Activated CD4-positive, alpha-beta T cell treated with anti-CD3 and anti-CD28 coated beads, Interleukin-2, amount 10 ng/mL, durations not matched to agents 7 days and 5 days (primary cell): ENCODE measurements around the gene SH3GLB2. TPM values are rescaled to one million over a fixed set of nuclear protein-coding genes. Genes with fewer than 3 reads are reported as not detected.

Experiments
- total RNA-seq, 2 experiments: library from RNA; stranded (reverse); gene quantifications; one replicate each; pipeline ENCODE4 v1.2.3, GENCODE V29; 2021

SH3GLB2 gene
- total RNA-seq, 2 experiments from 2014 or later, result 111 to 124 TPM

Other genes with a start within 250 kb of the SH3GLB2 start
- gene TBC1D13, start 241.1 kb downstream of the SH3GLB2 start, total RNA-seq, result 10 to 100 TPM; 18.4 to 21.1 TPM
- 10 to 100 TPM; 10.2 to 11.3 TPM for gene ENDOG, start 209.8 kb downstream of the SH3GLB2 start, total RNA-seq
- gene SPOUT1, start 198.5 kb downstream of the SH3GLB2 start, total RNA-seq, result 10 to 100 TPM; 60.5 to 75.0 TPM
- gene KYAT1, start 146.4 kb downstream of the SH3GLB2 start, total RNA-seq, result 10 to 100 TPM; 15.2 to 17.7 TPM
- 10 to 100 TPM; 42.4 to 48.0 TPM for gene LRRC8A, start 146.2 kb downstream of the SH3GLB2 start, total RNA-seq
- 1 to 10 TPM; 1.2 to 2.2 TPM for gene PHYHD1, start 107.3 kb downstream of the SH3GLB2 start, total RNA-seq
- 1 to 10 TPM; 8.4 to 9.2 TPM for gene DOLK, start 80.7 kb downstream of the SH3GLB2 start, total RNA-seq
- 10 to 100 TPM; 87.7 to 87.8 TPM for gene NUP188, start 80.6 kb downstream of the SH3GLB2 start, total RNA-seq
- gene MIGA2, start 8.3 kb upstream of the SH3GLB2 start, total RNA-seq, result 10 to 100 TPM; 33.8 to 43.1 TPM
- 10 to 100 TPM; 19.5 to 19.6 TPM for gene DOLPP1, start 52.8 kb upstream of the SH3GLB2 start, total RNA-seq
- gene CRAT, start 82.5 kb upstream of the SH3GLB2 start, total RNA-seq, result 10 to 100 TPM; 20.4 to 25.2 TPM
- 100 to 1,000 TPM in 1 of 2 experiments, 10 to 100 TPM in 1; 96.4 to 111 TPM for gene PTPA, start 83.1 kb upstream of the SH3GLB2 start, total RNA-seq
- gene IER5L, start 149.9 kb upstream of the SH3GLB2 start, total RNA-seq, result 1 to 10 TPM; 1.8 to 2.3 TPM